ENCODE data around the gene GCNT2. TPM values are rescaled to one million over a fixed set of nuclear protein-coding genes. Genes with fewer than 3 reads are reported as not detected.

The GCNT2 gene
- total RNA-seq, 4 donors from 2014 or later: 14.9 to 36.7 (median 23.6) TPM

DNA sequence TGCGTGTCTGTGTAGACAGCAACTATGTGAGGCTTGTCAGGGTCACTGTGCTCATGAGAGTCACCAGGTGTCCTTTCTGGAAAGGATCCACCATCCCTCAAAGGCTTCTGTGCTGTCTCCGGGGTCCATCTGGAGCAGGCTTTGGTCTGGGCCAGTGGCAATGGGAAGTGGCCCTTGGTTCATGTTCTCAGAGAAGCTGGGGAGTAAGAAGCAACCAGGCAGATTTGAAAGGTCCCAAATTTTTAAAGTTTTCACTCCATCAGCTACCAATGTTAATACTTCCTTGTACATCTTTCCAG lies 68.2 kb downstream of the GCNT2 start:
- Histone ChIP-seq H3K9me3 (no peaks in the 10 kb centered on the region), H3K4me3 (no peak overlapping the region), H3K27ac (no peak overlapping the region), H3K27me3 (no peaks in the 10 kb centered on the region), H3K4me1 (peaks cover 0 to 44% (median 0%) of the 10 kb centered on the region in 3 donors), H3K36me3 (no peaks in the 10 kb centered on the region)
- no peak for ATAC-seq
- no peak for TF ChIP-seq EP300 (IDR thresholded peaks at IDR 0.05)
- no peak for TF ChIP-seq POLR2AphosphoS5 (IDR thresholded peaks at IDR 0.05)
- no peak for TF ChIP-seq POLR2A (IDR thresholded peaks at IDR 0.05)
- TF ChIP-seq, protein P1, sequence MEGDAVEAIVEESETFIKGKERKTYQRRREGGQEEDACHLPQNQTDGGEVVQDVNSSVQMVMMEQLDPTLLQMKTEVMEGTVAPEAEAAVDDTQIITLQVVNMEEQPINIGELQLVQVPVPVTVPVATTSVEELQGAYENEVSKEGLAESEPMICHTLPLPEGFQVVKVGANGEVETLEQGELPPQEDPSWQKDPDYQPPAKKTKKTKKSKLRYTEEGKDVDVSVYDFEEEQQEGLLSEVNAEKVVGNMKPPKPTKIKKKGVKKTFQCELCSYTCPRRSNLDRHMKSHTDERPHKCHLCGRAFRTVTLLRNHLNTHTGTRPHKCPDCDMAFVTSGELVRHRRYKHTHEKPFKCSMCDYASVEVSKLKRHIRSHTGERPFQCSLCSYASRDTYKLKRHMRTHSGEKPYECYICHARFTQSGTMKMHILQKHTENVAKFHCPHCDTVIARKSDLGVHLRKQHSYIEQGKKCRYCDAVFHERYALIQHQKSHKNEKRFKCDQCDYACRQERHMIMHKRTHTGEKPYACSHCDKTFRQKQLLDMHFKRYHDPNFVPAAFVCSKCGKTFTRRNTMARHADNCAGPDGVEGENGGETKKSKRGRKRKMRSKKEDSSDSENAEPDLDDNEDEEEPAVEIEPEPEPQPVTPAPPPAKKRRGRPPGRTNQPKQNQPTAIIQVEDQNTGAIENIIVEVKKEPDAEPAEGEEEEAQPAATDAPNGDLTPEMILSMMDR (IDR thresholded peaks at IDR 0.05): no peak
- 40 to 54% methylated on average over 2 of the region's 2 CpGs for WGBS, 2 donors (ENCODE audit: low coverage in 1 of 2)

DNA sequence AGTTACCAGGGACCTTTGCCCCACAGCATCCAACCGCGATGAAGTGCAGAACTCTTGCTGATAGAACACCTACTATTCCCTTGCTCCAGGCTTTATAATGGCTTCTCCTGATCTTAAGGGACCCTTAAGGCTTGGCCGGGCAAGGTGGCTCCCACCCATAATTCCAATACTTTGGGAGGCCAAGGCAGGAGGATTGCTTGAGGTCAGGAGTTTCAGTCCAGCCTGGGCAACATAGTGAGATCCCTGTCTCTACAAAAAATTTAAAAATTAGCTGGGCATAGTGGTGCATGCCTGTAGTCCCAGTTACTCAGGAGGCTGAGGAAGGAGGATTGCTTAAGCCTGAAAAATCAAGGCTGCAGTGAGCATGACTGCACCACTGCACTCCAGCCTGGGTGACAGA lies 68.8 kb downstream of the GCNT2 start:
- Histone ChIP-seq H3K9me3 (no peaks in the 10 kb centered on the region), H3K4me3 (no peak overlapping the region), H3K4me1 (peaks cover 0 to 38% (median 0%) of the 10 kb centered on the region in 3 donors), H3K27me3 (no peaks in the 10 kb centered on the region), H3K27ac (no peak overlapping the region), H3K36me3 (no peaks in the 10 kb centered on the region)
- ATAC-seq: no peak
- WGBS, 2 donors (ENCODE audit: low coverage in 1 of 2): 94% methylated on average over 3 of the region's 3 CpGs; no CpG with 5 or more reads in 1 of the 2 donors
- TF ChIP-seq EP300 (IDR thresholded peaks at IDR 0.05) (no peak), POLR2AphosphoS5 (IDR thresholded peaks at IDR 0.05) (no peak), POLR2A (IDR thresholded peaks at IDR 0.05) (no peak)
- TF ChIP-seq, protein P1 (IDR thresholded peaks at IDR 0.05): no peak

DNA sequence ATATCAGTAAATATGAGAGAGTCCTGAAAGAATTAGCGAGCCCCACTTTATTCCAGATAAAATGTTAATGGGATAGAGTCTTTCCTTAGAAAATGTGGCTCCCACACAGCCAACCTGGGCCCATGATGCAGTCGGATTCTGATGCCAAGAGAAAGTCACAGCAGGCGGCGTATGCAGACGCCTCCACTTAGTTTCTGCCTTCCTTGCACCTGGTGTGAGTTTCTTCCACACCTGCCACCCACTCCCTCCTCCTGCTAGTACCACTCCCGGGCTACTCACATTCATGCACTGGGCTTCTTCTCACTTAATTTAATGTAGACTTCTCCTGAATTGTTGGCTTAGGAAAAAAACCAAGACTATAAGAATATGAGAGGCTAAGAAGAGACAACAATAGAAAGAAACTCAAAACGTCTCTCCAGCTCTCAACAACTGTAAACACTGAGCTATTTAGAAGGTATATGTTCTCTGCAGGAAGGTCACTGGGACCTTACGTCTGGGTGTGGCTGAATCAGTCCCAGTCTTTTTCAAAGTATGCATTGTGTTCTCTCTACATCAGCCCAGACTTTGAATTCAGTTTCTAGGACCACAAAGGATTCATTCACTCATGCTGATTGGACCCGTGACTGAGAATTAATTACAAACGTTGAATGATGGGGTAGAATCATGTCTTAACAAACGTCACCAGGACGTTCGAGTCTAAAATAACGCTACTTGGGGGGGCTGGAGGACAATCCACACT lies 70.4 kb downstream of the GCNT2 start:
- no peaks in the 10 kb centered on the region for H3K27me3 ChIP-seq
- TF ChIP-seq, protein P1 (IDR thresholded peaks at IDR 0.05): no peak
- TF ChIP-seq EP300 (IDR thresholded peaks at IDR 0.05) (no peak), POLR2AphosphoS5 (IDR thresholded peaks at IDR 0.05) (no peak), POLR2A (IDR thresholded peaks at IDR 0.05) (no peak)
- H3K9me3 ChIP-seq: no peaks in the 10 kb centered on the region
- no peak for ATAC-seq
- WGBS, 2 donors (ENCODE audit: low coverage in 1 of 2): 66 to 72% methylated on average over 12 to 14 of the region's 14 CpGs
- no peak overlapping the region for H3K27ac ChIP-seq
- H3K4me3 ChIP-seq: no peak overlapping the region
- H3K4me1 ChIP-seq: peaks cover 0 to 35% (median 0%) of the 10 kb centered on the region in 3 donors
- H3K36me3 ChIP-seq: no peaks in the 10 kb centered on the region

DNA sequence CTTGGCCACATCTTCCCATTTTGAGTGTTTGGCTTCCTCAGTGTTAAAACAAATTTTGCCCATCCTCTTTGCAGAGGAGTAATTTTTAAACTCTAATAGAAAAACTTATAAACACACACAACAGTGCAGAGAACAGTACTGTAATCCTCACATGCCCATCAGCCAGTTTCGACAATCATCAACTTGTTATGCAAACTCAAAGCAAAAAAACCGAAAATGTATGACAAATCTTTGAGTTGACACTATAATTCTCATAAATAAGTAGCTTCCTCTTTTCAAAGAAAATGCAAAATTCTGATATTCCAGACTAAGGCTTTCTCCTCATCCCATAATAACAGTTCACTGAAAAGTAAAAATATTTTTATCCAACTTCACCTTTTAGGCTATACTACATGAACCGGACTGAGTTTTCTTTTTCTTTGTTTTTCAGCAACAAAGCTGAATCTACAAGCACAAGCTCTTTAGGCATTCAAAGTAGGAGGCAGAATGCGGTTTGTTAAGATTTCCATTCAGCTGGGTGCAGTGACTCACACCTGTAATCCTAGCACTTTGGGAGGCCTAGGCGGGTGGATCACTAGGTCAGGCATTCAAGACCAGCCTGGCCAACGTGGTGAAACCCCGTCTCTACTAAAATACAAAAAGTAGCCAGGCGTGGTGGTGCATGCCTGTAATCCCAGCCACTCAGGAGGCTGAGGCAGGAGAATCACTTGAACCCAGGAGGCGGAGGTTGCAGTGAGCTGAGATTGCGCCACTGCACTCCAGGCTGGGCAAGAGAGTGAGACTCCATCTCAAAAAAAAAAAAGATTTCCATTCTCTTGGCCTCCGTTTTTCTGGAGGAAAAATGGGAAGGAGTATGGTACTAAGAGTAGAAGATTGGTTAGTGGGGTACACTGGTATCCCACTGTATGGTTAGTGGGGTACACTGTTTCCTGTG lies 74.8 kb downstream of the GCNT2 start:
- peak overlapping the region in 1 of 4 donors; percentile 57 for H3K27ac ChIP-seq

More for the DNA sequence above, 74.8 kb downstream of the GCNT2 start:
- H3K4me3 ChIP-seq: no peak overlapping the region
- ATAC-seq: no peak
- H3K9me3 ChIP-seq: no peaks in the 10 kb centered on the region
- H3K4me1 ChIP-seq: peaks cover 0 to 48% (median 0%) of the 10 kb centered on the region in 3 donors
- TF ChIP-seq EP300 (IDR thresholded peaks at IDR 0.05) (no peak), POLR2A (IDR thresholded peaks at IDR 0.05) (no peak), POLR2AphosphoS5 (IDR thresholded peaks at IDR 0.05) (no peak)
- TF ChIP-seq, protein P1 (IDR thresholded peaks at IDR 0.05): no peak
- 82 to 83% methylated on average over 7 to 8 of the region's 11 CpGs for WGBS, 2 donors (ENCODE audit: low coverage in 1 of 2)
- H3K36me3 ChIP-seq: no peaks in the 10 kb centered on the region
- H3K27me3 ChIP-seq: no peaks in the 10 kb centered on the region

Data from gastroesophageal sphincter (tissue), 4 donors.